Natural killer cell (primary cell): Measurements from ENCODE around the gene SORCS2. TPM values are rescaled to one million over a fixed set of nuclear protein-coding genes. Genes with fewer than 3 reads are reported as not detected.

Experiments used
- ATAC-seq, 3 donors: fragments of 150-1000 bp in 2 of 3; fragments of 200-7000 bp in 1 of 3; cut with Tn5 transposase; 1 replicate in 1 of 3; 2 replicates in 2 of 3; pipeline ENCODE4 v1.10.0; 2021; ENCODE audit warnings: mild to moderate bottlenecking in 2 of 3, moderate library complexity in 2 of 3
- DNase-seq, 2 donors: peaks; one replicate each; pipeline versions ENCODE4 v3.0.0 to v3.0.0-alpha.2; 2013 to 2021; ENCODE audit warnings: mixed read lengths in 1 of 2
- H3K27ac ChIP-seq: one replicate; pipeline ENCODE4 v1.5.1; 2013; ENCODE audit warnings: mild to moderate bottlenecking, low read length
- H3K27me3 ChIP-seq: one replicate; pipeline ENCODE4 v1.6.1; 2013; ENCODE audit warnings: low read length; ENCODE audit not compliant: control insufficient read depth, insufficient read depth
- H3K36me3 ChIP-seq: one replicate; pipeline ENCODE4 v1.6.1; 2013; ENCODE audit warnings: low read length; ENCODE audit not compliant: control insufficient read depth, insufficient read depth
- H3K4me1 ChIP-seq: one replicate; pipeline ENCODE4 v1.6.1; 2013; ENCODE audit warnings: low read length; ENCODE audit not compliant: control insufficient read depth, insufficient read depth
- H3K4me3 ChIP-seq: one replicate; pipeline ENCODE4 v1.5.1; 2013; ENCODE audit warnings: low read length
- H3K9me3 ChIP-seq: one replicate; pipeline ENCODE4 v1.6.1; 2013; ENCODE audit warnings: low read length; ENCODE audit not compliant: control insufficient read depth, insufficient read depth
- H3K27ac Mint-ChIP-seq, 2 donors: one replicate each; pipeline ENCODE4 v1.8.0; 2022; ENCODE audit warnings: mild to moderate bottlenecking in 2 of 2, mixed read lengths in 2 of 2, moderate library complexity in 1 of 2
- H3K27me3 Mint-ChIP-seq, 2 donors: one replicate each; pipeline ENCODE4 v1.8.0; 2022; ENCODE audit warnings: low read depth in 2 of 2, mixed read lengths in 2 of 2
- H3K36me3 Mint-ChIP-seq: one replicate; pipeline ENCODE4 v1.8.0; 2022; ENCODE audit warnings: mixed read lengths
- H3K4me1 Mint-ChIP-seq, 2 donors: one replicate each; pipeline ENCODE4 v1.8.0; 2022; ENCODE audit warnings: mixed read lengths in 2 of 2
- H3K4me3 Mint-ChIP-seq: one replicate; pipeline ENCODE4 v1.8.0; 2022; ENCODE audit warnings: mild to moderate bottlenecking, moderate library complexity, mixed read lengths
- H3K9me3 Mint-ChIP-seq, 2 donors: one replicate each; pipeline ENCODE4 v1.8.0; 2022; ENCODE audit warnings: mixed read lengths in 2 of 2
- CTCF ChIP-seq: fragments of 200-600 bp; IDR thresholded peaks from one replicate; pipeline ENCODE4 v1.8.0; 2022; ENCODE audit warnings: antibody characterized with exemption
- WGBS: methylation state at CpG from one replicate; pipeline ENCODE4 v1.1.7; 2013; ENCODE audit warnings: missing lambda C conversion rate; ENCODE audit not compliant: insufficient coverage; 5-methylcytosine and 5-hydroxymethylcytosine counted together
- intact Hi-C: fragments of 100-400 bp; cut with micrococcal nuclease; formaldehyde crosslinking; loops from one replicate; pipeline ENCODE4 v1.14.2; 2022
- total RNA-seq, 4 donors: library from RNA; stranded (reverse); fragments of 120-200 nt in 1 of 4; gene quantifications; one replicate each; pipeline versions ENCODE4 v1.2.3 to v1.2.4, GENCODE V29; 2013 to 2022

Gene SORCS2
- total RNA-seq, 3 donors from 2014 or later (not counting 1 experiment from before 2014, with no cell fraction given), result 1.2 to 2.5 (median 1.4) TPM

DNA sequence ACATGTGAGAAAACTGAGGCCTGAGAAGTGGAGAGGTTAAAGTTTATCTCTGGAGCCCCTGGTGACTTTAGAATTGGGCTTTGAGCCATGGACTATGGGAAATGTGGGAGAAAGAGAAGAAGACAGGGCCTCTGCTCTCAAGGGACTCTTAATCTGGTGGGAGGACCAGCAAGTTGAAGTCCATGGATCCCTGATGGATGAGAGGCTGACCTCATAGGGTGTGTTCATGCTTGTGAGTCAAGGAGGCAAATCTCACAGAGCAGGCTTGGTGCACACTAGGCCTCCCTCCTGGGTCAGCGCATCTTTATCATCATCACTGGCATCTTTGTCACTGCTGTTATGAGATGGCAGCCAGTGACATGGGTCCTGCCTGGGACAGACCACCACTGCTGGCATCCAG is 535.4 kb downstream of the SORCS2 start:
- Mint-ChIP-seq H3K9me3 (peaks cover 5 to 9% of the 10 kb centered on the region in 2 donors), H3K27ac (no peak overlapping the region), H3K36me3 (no peaks in the 10 kb centered on the region), H3K4me1 (peaks cover 0 to 10% of the 10 kb centered on the region in 2 donors), H3K4me3 (no peak overlapping the region), H3K27me3 (peaks cover 0 to under 1% of the 10 kb centered on the region in 2 donors)
- intact Hi-C loops, result no loop called here
- no peak overlapping the region for H3K4me3 ChIP-seq
- no peaks in the 10 kb centered on the region for H3K9me3 ChIP-seq
- no peaks in the 10 kb centered on the region for H3K4me1 ChIP-seq
- DNase-seq, result no peak
- 100% methylated on average over 1 of the region's 1 CpG for WGBS
- no peak for TF ChIP-seq CTCF
- no peaks in the 10 kb centered on the region for H3K36me3 ChIP-seq
- H3K27me3 ChIP-seq, result no peaks in the 10 kb centered on the region
- ATAC-seq, result no peak
- no peak overlapping the region for H3K27ac ChIP-seq

- no peaks in the 10 kb centered on the region for H3K4me1 Mint-ChIP-seq
- Histone ChIP-seq H3K27me3 (no peaks in the 10 kb centered on the region), H3K4me1 (no peaks in the 10 kb centered on the region), H3K36me3 (no peaks in the 10 kb centered on the region), H3K27ac (no peak overlapping the region), H3K9me3 (no peaks in the 10 kb centered on the region), H3K4me3 (no peak overlapping the region)
- 83% methylated on average over 3 of the region's 4 CpGs for WGBS
- H3K9me3 Mint-ChIP-seq, result no peaks in the 10 kb centered on the region
- intact Hi-C loops, result no loop called here
- no peak overlapping the region for H3K4me3 Mint-ChIP-seq
- H3K36me3 Mint-ChIP-seq, result no peaks in the 10 kb centered on the region
- TF ChIP-seq CTCF, result no peak
- no peak overlapping the region for H3K27ac Mint-ChIP-seq
- H3K27me3 Mint-ChIP-seq, result no peaks in the 10 kb centered on the region
- DNase-seq (no peak), ATAC-seq (no peak)
Observed at GRCh38 chr4:7731437-7731836, 539.1 kb downstream of the SORCS2 start.

- Histone ChIP-seq H3K4me3 (no peak overlapping the region), H3K27me3 (no peaks in the 10 kb centered on the region), H3K36me3 (no peaks in the 10 kb centered on the region), H3K27ac (no peak overlapping the region), H3K4me1 (no peaks in the 10 kb centered on the region), H3K9me3 (no peaks in the 10 kb centered on the region)
- Mint-ChIP-seq H3K27ac (no peak overlapping the region), H3K36me3 (no peaks in the 10 kb centered on the region), H3K9me3 (no peaks in the 10 kb centered on the region), H3K4me1 (no peaks in the 10 kb centered on the region), H3K27me3 (no peaks in the 10 kb centered on the region), H3K4me3 (no peak overlapping the region)
- 81% methylated on average over 9 of the region's 9 CpGs for WGBS
- intact Hi-C loops, result no loop called here
- DNase-seq, result no peak
- ATAC-seq, result no peak
- no peak for TF ChIP-seq CTCF
Observed at GRCh38 chr4:7732263-7732662, 539.9 kb downstream of the SORCS2 start.

DNA sequence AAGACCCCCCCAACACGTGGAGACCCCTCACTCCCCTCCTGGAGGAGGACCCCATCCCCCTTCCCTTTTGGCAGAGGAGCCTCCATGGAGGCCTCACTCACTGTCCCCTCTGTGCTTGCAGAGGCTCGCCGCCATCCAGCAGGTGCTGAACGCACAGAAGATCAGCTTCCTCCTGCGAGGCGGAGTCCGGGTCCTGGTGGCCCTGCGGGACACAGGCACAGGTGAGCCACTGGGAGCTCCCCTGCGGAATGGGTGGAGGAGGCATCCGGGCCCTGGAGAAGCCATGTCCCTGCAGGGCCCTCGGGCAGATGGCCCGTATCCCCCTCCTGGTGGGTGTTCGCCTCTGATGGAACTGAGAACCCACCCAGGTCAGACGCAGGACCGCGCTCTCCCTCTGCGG is 540.9 kb downstream of the SORCS2 start:
- no peak for DNase-seq
- H3K27ac Mint-ChIP-seq, result no peak overlapping the region
- H3K27ac ChIP-seq, result no peak overlapping the region

More for the DNA sequence above, 540.9 kb downstream of the SORCS2 start:
- Histone ChIP-seq H3K9me3 (no peaks in the 10 kb centered on the region), H3K27me3 (no peaks in the 10 kb centered on the region), H3K4me1 (no peaks in the 10 kb centered on the region), H3K4me3 (no peak overlapping the region), H3K36me3 (no peaks in the 10 kb centered on the region)
- H3K27me3 Mint-ChIP-seq, result no peaks in the 10 kb centered on the region
- H3K4me1 Mint-ChIP-seq, result no peaks in the 10 kb centered on the region
- no peak overlapping the region for H3K4me3 Mint-ChIP-seq
- no peak for ATAC-seq
- no peaks in the 10 kb centered on the region for H3K9me3 Mint-ChIP-seq
- intact Hi-C loops, result no loop called here
- no peaks in the 10 kb centered on the region for H3K36me3 Mint-ChIP-seq
- WGBS, result 84% methylated on average over 17 of the region's 17 CpGs
- no peak for TF ChIP-seq CTCF
